ENCODE results near the gene CDC14B.
"Not testable (repeated sequence)": the region's sequence is repeated elsewhere in the genome, so short reads cannot be mapped to it uniquely, and the experiment has no call there.

The CDC14B gene

GRCh38 chr9:96619491-96620180 is at the start of gene CDC14B:
Gene CDC14B, minus strand, starts transcription at chr9:96619843. Its CDS starts 465 bp downstream, at chr9:96619378.
- peak; percentile 79 for DNase-seq

DNA sequence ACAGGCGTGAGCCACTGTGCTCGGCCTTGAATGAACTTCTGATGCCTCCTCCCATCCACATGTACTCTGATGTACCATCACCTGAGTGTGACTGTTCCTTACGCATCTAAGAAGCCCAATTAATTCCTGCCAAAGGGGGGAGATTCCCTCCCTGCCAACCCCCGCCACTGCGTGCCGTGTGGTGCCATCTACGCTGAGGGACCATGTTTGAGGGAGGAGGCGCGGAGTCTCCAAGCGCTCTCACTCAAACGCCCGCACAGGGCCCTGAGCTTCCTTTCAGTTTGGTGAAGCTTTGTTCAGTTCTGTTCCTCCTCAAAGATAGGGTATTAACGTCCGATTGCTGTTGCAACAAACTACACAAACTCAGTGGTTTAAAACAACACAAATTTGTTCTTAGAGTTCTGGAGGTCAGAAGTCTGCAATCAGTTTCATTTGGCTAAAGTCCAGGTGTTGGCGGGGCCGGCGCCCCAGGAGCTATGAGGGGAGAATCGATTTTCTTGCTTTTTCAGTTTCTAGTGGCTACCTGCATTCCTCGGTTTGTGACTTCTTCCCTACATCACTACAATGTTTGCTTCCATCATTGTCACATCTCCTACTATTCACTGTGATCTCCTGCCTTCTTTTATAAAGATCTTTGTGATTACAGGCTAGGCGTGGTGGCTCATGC is 49.4 kb upstream of the CDC14B start:
- DNase-seq = no peak

DNA sequence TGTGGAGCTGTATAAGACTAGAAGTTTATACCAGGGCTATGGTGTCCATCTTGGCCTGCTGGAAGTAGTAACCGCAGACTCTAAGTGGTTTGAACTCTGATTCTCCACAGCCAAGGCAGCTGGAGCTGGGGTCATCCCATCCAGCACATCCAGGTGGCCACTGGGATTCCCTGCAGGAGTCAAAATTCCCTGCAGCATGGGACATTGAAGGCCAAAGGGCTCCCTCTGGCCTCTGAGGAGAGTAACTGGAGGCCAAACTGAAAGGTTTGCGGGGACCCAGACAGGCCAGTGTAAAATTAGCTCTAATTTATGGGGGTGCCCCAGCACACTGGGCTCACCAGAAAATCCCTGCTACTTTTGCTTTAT is 47.7 kb upstream of the CDC14B start:
- no peak for DNase-seq

DNA sequence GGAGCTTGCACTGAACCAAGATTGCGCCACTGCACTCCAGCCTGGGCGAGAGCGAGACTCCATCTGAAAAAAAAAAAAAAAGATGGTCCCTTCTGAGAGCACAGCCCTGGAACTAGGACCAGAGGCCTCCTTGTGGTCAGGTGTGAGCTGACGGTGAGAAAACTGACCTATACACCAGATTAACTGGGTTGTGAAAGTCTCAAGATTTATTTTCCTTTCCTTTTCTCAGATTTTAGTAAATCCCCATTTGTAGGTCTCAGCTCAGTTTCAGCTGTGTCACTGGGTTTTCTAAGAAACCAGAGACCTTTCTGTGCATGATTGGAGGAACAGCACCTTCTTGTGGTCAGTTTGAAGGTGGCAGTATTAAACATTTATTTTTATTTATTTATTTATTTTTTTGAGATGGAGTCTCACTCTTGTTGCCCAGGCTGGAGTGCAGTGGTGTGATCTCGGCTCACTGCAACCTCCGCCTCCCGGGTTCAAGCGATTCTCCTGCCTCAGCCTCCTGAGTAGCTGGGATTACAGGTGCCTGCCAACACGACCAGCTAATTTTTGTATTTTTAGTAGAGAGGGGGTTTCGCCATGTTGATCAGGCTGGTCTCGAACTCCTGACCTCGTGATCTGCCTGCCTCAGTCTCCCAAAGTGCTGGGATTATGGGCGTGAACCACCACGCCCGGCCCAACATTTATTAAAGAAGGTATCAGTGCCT is 47.2 kb upstream of the CDC14B start:
- peak; percentile 25 for DNase-seq

DNA sequence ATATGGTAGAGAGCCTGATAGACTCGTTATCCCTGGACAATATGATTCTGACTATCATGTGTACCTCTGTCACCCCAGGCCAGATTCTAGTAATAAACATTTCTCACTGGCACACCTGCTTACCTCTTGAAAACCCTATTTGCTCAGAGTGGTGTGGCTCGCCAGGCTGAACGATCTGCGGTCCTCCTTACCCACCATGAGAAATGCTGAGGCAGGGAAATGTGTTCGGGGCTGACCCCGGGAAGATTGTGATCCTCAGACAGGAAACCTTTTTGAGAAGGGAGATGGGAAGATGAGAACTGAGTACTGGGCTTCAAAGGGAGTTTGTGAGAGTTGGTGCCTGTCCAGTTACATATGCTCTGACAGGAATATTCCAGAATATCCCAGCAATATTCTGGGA is 46.1 kb upstream of the CDC14B start:
- no peak for DNase-seq

GRCh38 chr9:96663506-96664120 is 44.0 kb upstream of the CDC14B start:
- DNase-seq = no peak

DNA sequence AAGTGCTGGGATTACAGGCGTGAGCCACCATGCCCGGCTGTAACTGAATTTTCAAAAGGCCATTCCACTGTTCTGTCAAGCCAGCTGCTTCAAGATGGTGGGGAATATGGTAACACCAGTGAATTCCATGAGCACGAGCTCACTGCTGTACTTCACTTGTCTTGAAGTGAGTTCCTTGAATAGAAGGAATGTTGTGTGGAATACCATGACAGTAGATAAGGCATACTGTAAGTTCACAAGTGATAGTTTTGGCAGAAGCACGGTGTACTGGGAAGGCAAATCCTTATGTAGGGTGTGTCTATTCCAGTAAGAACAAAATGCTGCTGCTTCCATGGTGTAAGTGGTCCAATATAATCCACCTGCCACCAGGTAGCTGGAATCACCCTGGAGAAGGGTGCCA is 42.1 kb upstream of the CDC14B start:
- DNase-seq = no peak

DNA sequence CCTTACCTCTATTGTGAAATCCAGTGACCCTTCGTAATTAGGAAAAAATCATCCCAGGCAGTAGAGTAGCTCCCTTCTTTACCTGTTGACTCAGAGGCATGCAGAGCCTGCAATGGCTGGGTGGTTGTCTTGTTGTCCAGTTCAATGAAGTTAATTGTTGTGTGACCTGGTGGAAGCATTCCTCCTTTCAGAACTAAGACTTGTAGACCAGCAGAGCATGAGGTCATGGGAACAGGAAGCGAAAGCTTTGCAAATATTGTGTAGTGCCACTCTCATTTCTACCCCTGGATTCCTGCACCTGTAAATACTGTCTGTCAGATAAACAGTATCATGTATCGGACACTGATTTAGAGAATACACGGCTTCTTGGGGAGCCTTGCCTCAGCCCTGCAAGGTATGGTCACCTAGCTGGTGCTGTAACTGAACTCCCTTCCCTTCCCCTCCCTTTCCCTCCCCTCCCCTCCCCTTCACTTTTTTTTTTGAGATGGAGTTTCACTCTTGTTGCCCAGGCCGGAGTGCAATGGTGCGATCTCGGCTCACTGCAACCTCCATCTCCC is 41.1 kb upstream of the CDC14B start:
- no peak for DNase-seq

DNA sequence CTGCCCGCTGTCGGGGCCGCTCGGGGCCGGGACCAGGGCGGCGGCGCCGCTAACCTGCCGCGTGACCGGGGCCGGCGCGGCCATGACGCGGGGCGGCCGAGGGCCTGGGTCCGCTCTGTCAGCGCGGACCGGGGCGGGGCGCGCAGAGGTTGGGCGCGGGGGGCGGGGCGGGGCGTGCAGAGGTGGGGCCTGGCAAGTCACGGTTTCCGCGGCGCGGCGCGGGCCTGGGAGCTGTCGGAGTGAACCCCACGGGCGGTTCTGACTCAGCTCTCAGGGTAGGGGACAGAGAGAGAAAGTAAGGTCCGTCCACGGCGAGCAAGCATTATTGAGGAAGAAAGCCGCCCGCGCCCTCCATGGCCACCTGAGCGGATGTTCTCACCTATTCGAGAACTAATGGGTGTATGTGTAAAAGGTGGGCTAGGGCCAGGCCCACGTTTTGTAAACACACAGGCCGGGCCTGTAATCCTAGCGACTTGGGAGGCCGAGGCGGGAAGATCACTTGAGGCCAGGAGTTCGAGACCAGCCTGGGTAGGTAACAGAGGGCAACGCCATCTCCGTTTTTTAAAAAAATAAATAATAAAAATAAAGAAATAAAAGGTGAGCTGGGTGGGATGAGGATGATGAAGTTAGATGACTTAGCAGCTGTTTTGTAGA is 35.7 kb upstream of the CDC14B start, which contains the start of gene PRXL2C:
PRXL2C (minus strand) TSS at position 120 of the 654 bp plus-strand sequence; CDS start at position 84, 36 bp downstream.
- peak; percentile 11 for DNase-seq

DNA sequence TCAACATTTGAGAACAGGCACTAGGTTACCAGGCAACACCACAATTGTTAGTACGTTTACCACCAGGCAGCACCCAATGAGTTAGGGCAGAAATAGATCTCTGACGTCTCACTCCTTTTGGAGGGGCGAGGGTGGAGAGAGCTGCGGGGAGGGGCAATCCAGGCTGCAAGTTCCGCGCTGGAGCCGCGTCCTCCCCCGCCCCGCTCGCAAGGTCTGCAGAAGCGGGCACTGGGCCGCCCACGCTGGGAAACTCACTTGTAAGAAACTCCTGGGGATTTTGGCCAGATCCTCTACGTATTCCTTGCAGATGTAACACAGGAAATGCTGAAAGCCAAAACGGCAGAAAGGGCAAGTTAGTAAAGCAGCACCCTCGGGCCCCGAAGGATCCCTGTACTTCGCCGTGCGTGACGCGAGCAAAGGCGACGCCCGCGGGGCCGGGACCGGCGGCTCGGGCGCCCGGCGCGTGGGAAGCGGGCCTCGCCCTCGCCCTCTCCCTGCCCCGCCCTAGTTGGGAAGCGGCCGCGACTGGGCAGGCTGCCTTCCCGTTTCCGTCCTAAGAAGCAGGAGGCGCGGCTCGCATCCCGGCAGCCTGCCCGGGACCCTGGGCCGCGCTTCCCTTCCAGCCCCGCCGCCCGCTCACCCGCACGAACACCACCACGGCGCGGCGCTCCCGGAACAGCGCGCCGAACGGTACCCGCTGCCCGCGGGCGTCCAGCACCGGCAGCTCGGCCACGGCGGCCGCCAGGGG is 35.0 kb upstream of the CDC14B start:
- DNase-seq = peak; percentile 26

- no peak for DNase-seq
Observed at GRCh38 chr9:96651626-96652025, 32.0 kb upstream of the CDC14B start.

- no peak for DNase-seq
Observed at GRCh38 chr9:96649620-96650324, 30.1 kb upstream of the CDC14B start.

GRCh38 chr9:96646081-96646991 is 26.7 kb upstream of the CDC14B start:
- no peak for DNase-seq

DNA sequence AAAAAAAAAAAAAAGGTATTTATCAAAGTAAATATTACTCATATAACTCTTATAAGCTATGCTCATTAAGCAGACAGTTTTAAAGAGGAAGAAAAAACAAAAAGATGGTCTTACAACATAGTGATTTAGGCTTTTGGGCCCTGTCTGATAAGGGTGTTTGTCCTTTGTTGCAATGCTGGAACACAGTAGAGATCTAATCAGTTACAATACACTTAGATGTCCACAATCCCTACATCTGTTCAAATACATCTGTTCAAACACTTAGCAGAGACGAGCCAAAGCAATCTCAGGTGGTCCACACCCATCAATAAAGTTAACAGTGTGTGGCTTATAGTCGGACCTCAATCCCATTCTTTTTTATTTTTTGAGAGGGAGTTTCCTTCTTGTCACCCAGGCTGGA is 24.5 kb upstream of the CDC14B start:
- DNase-seq = peak; percentile 78

DNA sequence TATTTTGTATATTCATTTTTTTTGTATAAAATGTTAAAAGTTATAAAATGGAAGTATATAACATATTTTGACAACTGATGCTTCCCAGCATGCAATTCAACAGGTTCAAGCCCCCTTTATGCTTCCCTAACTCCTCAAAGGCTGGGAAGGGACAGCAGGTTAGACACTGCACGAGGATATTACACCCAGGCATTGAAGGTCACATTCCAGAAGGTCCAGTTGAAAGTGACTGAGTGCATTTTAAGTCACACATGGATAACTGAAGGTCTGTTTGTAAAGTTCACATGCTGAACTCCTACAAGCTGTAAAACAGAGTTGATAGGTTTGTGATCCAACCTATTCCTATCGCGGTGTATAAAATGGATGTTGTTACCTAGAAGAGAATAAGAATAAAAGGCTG is 21.9 kb upstream of the CDC14B start:
- DNase-seq = no peak

DNA sequence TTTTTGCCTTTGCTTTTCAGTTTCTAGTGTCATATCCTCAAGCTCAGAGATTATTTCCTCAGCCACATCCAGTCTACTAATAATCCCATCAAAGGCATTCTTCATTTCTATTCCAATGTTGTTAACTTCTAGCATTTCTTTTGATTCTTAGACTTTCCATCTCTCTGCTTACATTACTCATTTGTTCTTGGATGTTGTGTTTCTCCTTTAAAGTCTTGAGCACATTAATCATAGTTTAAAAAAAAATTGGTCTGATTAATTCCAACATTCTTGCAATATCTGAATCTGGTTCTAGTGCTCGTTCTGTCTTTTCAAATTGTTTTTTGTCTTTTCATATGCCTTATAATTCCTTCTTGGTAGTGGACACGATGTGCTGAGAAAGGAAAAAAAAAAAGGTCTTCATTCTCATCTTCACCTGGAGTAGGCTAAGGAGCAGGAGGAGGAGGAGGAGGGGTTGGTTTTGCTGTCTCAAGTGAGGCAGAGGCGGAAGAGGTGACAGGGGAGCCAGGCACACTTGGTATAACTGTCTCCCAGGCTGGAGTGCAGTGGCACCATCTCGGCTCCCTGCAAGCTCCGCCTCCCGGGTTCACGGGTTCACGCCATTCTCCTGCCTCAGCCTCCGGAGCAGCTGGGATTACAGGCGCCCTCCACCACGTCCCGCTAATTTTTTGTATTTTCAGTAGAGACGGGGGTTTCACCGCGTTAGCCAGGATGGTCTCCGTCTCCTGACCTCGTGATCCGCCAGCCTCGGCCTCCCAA is 19.1 kb upstream of the CDC14B start:
- no peak for DNase-seq

DNA sequence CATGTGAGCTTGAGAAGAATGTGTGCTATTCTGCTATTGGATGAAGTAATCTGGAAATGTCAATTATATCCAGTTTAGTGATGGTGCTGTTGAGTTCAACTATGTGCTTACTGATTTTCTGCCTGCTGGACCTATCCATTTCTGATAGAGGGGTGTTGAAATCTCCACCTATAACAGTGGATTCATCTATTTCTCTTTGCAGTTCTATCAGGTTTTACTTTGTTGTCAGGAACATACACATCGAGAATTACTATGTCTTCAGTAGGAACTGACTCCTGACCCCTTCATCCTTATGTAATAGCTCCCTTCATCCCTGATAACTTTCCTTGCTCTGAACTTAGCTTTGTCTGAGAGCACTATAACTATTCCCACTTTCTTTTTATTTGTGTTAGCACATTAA is 16.7 kb upstream of the CDC14B start:
- no peak for DNase-seq

DNA sequence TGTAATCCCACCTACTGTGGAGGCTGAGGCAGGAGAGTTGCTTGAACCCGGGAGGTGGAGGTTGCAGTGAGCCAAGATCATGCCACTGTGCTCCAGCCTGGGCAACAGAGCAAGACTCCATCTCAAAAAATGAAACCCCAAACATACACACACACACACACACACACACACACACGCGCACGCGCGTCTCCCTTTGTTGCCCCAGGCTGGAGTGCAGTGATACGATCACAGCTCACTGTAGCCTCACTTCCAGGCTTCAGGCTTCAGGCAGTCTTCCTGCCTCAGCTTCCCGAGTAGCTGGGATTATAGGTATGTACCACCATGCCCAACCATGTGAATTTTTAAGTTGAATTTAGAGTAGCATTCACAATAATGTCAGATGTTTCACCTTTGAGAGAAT is 13.9 kb upstream of the CDC14B start:
- not testable (repeated sequence) for DNase-seq

DNA sequence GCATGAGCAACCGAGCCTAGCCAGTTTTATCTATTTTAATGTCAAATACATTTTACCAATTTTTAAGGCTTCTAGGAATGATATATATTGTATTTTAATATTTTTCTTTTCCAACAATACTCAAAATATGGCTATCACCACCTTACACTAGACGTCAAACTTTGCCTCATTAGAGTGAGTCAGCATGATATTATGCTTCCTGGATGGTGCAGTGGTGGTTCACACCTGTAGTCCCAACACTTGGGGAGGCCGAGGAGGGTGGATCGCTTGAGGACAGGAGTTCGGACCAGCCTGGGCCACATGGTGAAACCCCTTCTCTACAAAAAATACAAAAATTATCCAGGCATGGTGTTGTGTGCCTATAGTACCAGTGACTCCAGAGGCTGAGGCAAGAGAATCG is 7.3 kb upstream of the CDC14B start:
- no peak for DNase-seq

Data from SHP77 treated with DMSO at 0.1 percent for 48 hours (cell line).